GM21528 (cell line): ENCODE results near the gene GOLGA5.

Source experiments
- ATAC-seq: cut with Tn5 transposase; IDR thresholded peaks from one replicate; pipeline ENCODE4 v1.9.1; 2021; ENCODE audit warnings: mild to moderate bottlenecking, moderate library complexity; ENCODE audit not compliant: unreplicated experiment, low FRiP score

Gene GOLGA5

DNA sequence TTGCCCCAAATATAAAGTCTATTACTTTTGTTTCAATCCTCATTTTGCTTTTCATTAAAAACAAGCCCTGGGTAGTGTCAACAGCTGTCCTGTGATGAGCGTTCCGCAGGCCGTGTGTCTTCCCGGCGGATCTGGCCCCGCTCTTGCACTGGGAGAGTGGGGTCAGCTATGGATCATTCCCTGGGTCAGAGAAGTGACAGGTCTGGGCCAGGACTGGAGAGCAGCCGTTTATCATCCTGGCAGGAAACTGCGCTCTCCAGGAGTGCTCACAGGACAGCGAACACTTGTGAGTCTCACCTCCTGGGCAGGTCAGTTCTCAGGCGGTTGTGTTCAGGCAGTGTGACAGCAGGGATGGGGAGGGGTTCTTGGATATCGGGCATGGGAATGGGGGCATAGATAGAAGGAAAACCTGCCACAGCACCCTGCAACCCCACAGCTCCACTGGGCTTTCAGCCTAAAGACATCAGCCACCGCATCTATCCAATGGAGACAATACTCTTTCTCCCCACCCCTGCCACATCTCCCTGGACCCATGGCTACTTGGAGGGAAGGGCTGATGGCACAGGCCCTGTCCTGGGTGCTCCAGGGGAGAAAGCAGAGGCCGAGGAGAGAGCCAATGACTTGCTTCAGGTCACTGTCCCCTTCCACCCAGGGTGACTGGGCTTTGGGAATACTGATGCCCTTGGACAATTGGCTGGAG is 81.0 kb downstream of the GOLGA5 start:
- no peak for ATAC-seq

DNA sequence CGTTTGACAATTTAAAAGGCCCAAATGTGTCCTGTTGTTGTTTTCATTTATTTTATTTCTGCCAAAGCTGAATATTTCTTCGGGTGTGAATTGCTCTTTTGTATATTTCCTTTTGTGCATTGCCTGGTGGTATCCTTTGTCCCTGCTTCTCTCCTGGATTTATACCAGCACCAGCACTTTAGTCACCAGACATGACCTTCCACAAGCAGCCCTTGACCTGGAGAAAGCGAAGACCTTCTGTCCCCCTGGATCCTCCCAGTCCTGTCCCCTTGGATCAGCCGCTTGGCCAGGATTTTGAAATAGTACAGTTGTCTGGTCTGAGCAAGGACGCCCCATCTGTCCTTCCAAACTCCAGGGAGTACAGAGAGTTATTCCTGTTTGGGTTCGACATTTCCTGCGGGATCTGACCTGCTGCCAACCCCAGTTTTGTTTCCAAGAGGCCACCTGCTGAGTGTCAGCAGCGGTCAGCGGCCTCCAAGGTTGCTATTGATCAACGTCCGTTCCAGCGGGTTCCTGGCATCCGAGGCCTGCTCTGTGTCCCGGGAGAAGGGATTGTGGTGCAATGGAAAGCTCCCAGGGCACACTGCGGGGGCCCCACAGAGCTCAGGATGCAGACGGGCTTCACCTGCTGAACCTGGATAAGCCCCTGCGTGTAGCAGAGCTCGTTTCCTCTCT is 83.8 kb downstream of the GOLGA5 start:
- ATAC-seq: no peak

DNA sequence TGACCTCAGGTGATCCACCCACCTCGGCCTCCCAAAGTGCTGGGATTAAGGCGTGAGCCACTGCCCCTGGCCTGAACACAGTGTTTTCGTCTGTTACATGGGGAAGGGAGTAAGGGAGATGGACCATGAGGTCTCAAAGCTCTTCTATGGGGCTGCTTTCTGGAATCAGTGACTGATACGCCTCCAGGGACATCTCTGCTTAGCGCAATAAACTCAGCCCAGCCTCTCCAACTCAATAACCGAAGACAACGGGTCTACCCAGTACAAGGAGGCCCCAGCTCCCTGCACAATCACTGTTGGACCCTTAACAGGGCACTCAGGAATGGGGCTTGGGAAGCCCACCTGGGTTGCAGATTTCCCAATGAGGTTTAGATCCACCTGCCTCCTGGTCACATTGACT is 86.2 kb downstream of the GOLGA5 start:
- no peak for ATAC-seq

DNA sequence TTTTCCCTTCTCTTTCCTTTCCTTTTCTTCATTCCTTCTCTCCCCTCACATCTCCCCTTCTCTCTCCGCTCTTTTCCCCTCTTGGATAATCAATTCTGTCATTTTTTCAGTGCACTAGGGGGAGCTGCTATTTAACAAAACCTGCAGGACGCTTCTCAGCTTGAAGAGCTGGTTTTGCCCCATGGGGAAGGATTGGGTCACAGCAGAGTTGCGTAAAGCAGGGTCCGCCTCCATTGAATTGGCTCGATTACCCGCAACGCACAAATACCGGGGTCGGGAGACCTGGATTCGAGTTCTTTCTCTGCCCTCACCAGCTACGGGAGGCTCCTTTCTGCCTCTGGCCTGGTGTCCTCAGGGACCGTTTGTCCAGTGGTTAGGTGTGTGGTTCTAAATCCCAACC is 86.7 kb downstream of the GOLGA5 start:
- ATAC-seq: no peak

DNA sequence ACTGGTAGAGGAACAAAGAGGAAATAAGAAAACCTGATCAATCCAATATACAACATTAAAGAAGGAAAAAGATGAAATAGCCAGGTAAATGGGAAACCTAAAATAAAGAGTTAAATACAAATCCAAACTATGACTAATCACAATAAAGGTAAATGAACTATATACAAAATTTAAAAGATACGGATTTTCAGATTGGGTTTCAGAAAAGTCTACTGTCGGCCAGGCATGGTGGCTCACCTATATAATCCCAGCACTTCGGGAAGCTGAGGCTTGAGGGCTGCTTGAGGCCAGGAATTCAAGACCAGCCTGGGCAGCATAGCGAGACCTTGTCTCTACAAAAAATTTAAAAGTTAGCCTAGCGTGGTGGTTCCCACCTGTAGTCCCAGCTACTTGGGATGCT is 89.0 kb downstream of the GOLGA5 start:
- ATAC-seq: no peak

DNA sequence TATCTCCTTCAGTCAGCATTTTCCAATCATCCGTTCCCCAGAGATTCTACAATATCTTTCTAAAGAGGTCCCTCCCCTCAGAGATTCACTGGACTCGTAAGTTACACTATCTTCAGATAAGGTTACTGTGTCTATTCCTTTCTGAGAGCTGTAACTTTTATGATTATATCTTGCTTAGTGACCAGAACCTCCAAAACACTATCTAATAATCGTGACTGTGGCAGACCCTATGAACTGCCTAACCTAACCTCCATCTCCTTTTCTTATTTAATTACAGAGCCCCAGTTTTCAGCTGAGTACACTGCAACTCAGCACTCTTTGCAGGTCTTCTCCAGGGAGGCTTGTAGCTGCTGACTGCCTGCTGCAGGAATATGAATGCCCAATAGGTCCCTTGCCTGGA is 90.3 kb downstream of the GOLGA5 start:
- ATAC-seq: no peak

DNA sequence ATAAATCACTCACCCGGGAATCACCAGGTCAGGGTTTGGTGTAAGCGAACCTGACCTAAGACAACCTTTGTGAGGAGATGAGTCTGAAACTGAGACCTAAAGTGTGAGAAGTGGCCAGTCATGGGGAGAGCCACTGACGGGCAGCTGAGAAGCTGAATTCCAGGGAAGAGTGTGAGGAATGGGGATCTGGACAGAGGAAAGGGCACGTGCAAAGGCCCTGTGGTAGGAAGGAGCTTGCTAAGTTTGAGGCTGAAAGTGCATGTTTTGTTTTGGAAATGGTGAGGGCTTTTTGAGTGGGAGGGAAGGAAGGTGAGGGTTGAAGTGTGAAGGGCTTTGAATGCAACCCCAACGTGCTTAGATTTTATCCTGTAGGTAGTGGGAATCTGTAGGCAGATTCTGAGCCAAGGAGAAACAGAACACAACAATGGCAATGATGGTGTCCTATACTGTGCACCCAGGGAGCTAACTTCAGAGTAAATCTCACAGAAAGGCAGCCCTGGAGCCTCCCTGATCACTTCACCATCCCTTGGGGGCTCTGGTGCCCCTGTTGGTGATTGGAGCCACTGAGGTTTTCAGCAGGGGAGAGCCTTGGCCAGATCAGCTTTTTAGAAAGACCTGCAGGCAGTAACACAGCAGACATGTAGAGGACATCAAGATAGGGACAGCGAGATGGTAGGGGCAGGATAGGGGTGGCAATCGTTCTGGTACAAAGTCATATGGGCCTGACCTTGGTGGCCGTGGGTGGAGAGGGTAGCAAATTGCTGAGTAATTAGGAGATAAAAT is 91.4 kb downstream of the GOLGA5 start:
- no peak for ATAC-seq

DNA sequence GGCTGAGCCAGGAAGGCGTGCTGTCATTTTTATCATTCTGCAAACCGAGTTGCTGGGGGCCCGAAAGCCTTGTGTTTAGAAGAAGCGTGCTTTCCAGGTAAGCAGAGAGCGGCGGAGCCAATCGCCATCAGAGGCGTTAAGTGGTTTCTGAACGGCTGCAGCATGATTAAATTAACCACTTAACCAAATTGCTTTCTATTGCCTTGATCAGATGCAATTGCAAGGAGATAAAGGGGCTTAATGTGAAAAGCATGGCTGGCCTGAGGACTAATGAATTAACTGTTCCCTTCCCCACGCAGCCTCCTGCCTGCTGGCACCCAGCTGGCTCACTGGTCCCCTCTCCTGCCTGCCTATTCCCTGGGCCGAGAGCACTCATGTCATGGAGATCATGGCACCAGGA is 92.2 kb downstream of the GOLGA5 start:
- no peak for ATAC-seq

DNA sequence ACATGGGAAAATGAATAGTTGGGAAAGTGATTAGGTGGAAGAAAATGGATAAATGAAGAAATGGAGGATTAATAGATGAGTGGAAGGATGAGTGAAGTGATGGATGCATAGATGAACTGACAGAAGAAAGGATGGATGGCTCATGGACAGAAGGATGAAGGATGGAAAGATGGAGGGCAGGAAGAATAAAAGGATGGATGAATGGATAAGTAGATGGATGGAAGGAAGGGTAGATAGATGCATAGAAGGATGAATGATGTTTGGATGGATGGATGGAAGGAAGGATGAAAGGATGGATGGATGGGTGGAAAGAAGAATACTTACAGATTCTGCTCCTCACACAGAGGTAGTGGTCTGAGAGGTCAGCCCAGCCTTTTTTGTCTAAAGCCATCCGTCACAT is 93.1 kb downstream of the GOLGA5 start:
- no peak for ATAC-seq

DNA sequence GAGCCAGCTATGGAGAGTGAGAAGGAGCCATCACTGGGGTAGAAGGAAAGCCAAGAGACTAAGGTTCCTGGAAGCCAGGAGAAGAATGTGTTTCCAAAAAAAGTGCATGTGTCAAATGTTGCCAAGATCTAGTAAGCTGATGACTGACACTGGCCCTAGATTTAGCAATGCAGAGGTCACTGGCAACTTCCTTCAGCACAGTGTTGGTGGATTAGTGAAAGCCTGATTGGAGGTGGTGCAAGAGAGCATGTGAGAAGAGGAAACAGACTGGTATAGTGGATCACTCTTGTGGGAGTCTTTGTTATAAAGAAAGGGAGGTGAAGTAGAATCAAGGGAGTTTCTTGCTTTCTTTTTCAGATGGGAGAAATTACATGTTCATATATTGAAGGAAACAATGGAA is 94.8 kb downstream of the GOLGA5 start:
- ATAC-seq: no peak
